Osteoblast (primary cell): ENCODE data around the gene B4GALNT2. TPM values are rescaled to one million over a fixed set of nuclear protein-coding genes. Genes with fewer than 3 reads are reported as not detected.
A peak's percentile ranks its signal among the peaks of the same experiment; 100 is the strongest.

Source experiments
- DNase-seq: peaks from one replicate; pipeline ENCODE4 v3.0.0; 2011; ENCODE audit warnings: low spot score, mixed read lengths; ENCODE audit not compliant: insufficient read length; ENCODE audit errors: missing footprints
- H2AFZ ChIP-seq: 2 replicates; pipeline ENCODE4 v1.6.0; 2011; ENCODE audit warnings: mild to moderate bottlenecking, low read length
- H3K27ac ChIP-seq: 2 replicates; pipeline ENCODE4 v1.5.1; 2011; ENCODE audit warnings: mild to moderate bottlenecking, low read depth, low read length, moderate library complexity
- H3K27me3 ChIP-seq: 2 replicates; pipeline ENCODE4 v1.6.0; 2012; ENCODE audit warnings: mild to moderate bottlenecking, control low read depth, inconsistent platforms, low read length, moderate library complexity; ENCODE audit not compliant: insufficient read depth
- H3K36me3 ChIP-seq: 2 replicates; pipeline ENCODE4 v1.5.1; 2011; ENCODE audit warnings: mild to moderate bottlenecking, low read length, control low read depth, moderate library complexity; ENCODE audit not compliant: insufficient read depth
- H3K4me1 ChIP-seq: 2 replicates; pipeline ENCODE4 v1.5.1; 2011; ENCODE audit warnings: mild to moderate bottlenecking, low read length, control low read depth, moderate library complexity; ENCODE audit not compliant: insufficient read depth
- H3K4me2 ChIP-seq: 2 replicates; pipeline ENCODE4 v1.6.0; 2011; ENCODE audit warnings: mild to moderate bottlenecking, low read length; ENCODE audit not compliant: insufficient read depth
- H3K4me3 ChIP-seq: fragments of 200-600 bp; sonication (generic); 3 replicates; pipeline ENCODE4 v1.5.1; 2012; ENCODE audit warnings: mild to moderate bottlenecking, low read length, inconsistent platforms; ENCODE audit not compliant: insufficient read depth
- H3K79me2 ChIP-seq: 2 replicates; pipeline ENCODE4 v1.6.0; 2012; ENCODE audit warnings: mild to moderate bottlenecking, low read length, control low read depth, inconsistent platforms; ENCODE audit not compliant: insufficient read depth
- H3K9me3 ChIP-seq: 2 replicates; pipeline ENCODE4 v1.5.1; 2011; ENCODE audit warnings: low read depth, low read length, control low read depth
- H4K20me1 ChIP-seq: 2 replicates; pipeline ENCODE4 v1.6.0; 2012; ENCODE audit warnings: mild to moderate bottlenecking, low read length, control low read depth; ENCODE audit not compliant: insufficient read depth
- CTCF ChIP-seq: IDR thresholded peaks from 2 replicates; pipeline ENCODE4 v1.5.1; 2011; ENCODE audit warnings: mild to moderate bottlenecking, low read depth, low read length, moderate library complexity; ENCODE audit errors: extremely low read depth
- total RNA-seq: library from RNA; depleted of rRNA; stranded (reverse); fragments of >200 nt; gene quantifications from 2 replicates; pipeline ENCODE4 v1.2.3, GENCODE V29; 2012

The B4GALNT2 gene
- total RNA-seq, 1 donor, result under 0.01 TPM

GRCh38 chr17:49197346-49197998 is 64.9 kb downstream of the B4GALNT2 start:
- Histone ChIP-seq H3K4me2 (no peak overlapping the region), H4K20me1 (no peaks in the 10 kb centered on the region), H3K36me3 (no peaks in the 10 kb centered on the region), H3K9me3 (no peaks in the 10 kb centered on the region), H2AFZ (peak overlapping the region; percentile 49), H3K27ac (no peak overlapping the region), H3K79me2 (no peaks in the 10 kb centered on the region), H3K4me1 (peaks cover 21% of the 10 kb centered on the region), H3K27me3 (no peaks in the 10 kb centered on the region), H3K4me3 (no peak overlapping the region)
- no peak for TF ChIP-seq CTCF
- DNase-seq, result no peak

- peaks cover 21% of the 10 kb centered on the region for H3K4me1 ChIP-seq
- H3K79me2 ChIP-seq, result no peaks in the 10 kb centered on the region
- H3K27me3 ChIP-seq, result no peaks in the 10 kb centered on the region
- H4K20me1 ChIP-seq, result no peaks in the 10 kb centered on the region
- no peak for TF ChIP-seq CTCF
- no peak for DNase-seq
- H3K4me2 ChIP-seq, result no peak overlapping the region
- no peak overlapping the region for H2AFZ ChIP-seq
- H3K4me3 ChIP-seq, result no peak overlapping the region
- no peak overlapping the region for H3K27ac ChIP-seq
- no peaks in the 10 kb centered on the region for H3K9me3 ChIP-seq
- no peaks in the 10 kb centered on the region for H3K36me3 ChIP-seq
These were observed 65.6 kb downstream of the B4GALNT2 start for GRCh38 chr17:49198211-49198610.

- Histone ChIP-seq H3K27ac (no peak overlapping the region), H4K20me1 (no peaks in the 10 kb centered on the region), H3K27me3 (no peaks in the 10 kb centered on the region), H3K4me2 (no peak overlapping the region), H3K9me3 (no peaks in the 10 kb centered on the region), H3K4me3 (no peak overlapping the region), H3K79me2 (no peaks in the 10 kb centered on the region), H3K36me3 (no peaks in the 10 kb centered on the region), H2AFZ (no peak overlapping the region), H3K4me1 (peaks cover 14% of the 10 kb centered on the region)
- TF ChIP-seq CTCF, result no peak
- DNase-seq, result no peak
These were observed 68.0 kb downstream of the B4GALNT2 start for GRCh38 chr17:49200423-49201083.

GRCh38 chr17:49201481-49201927 is 68.9 kb downstream of the B4GALNT2 start:
- Histone ChIP-seq H3K4me1 (peaks cover 14% of the 10 kb centered on the region), H3K4me3 (no peak overlapping the region), H2AFZ (peak overlapping the region; percentile 60), H4K20me1 (no peaks in the 10 kb centered on the region), H3K9me3 (no peaks in the 10 kb centered on the region), H3K79me2 (no peaks in the 10 kb centered on the region), H3K27me3 (no peaks in the 10 kb centered on the region), H3K36me3 (no peaks in the 10 kb centered on the region), H3K27ac (no peak overlapping the region), H3K4me2 (no peak overlapping the region)
- DNase-seq, result peak; percentile 87
- TF ChIP-seq CTCF, result no peak
